ENCODE measurements around the gene SRMS. TPM values are rescaled to one million over a fixed set of nuclear protein-coding genes. Genes with fewer than 3 reads are reported as not detected.

SRMS gene
- total RNA-seq, 1 experiment from 2014 or later: 0.79 TPM

- Histone ChIP-seq H3K23me2 (ENCODE audit: insufficient read length, low read depth, low read length, poor library complexity, severe bottlenecking) (peaks cover 9% of the 10 kb centered on the region), H3K4me2 (ENCODE audit: insufficient read depth, insufficient read length, low read length) (peak overlapping the region; percentile 41), H3K9me3 (ENCODE audit: control insufficient read depth, low read depth, low read length) (no peaks in the 10 kb centered on the region), H3T11ph (ENCODE audit: low read length) (no peak overlapping the region), H3K27me3 (ENCODE audit: insufficient read depth, low read length) (no peaks in the 10 kb centered on the region), H3K4me1 (ENCODE audit: insufficient read depth, low read length) (peaks cover 2% of the 10 kb centered on the region; the same call in 1 of the 2 replicates), H2AK5ac (ENCODE audit: insufficient read length, low read length) (no peak overlapping the region), H4K5ac (ENCODE audit: insufficient read length, low read depth, low read length) (no peak overlapping the region), H2BK15ac (ENCODE audit: low read depth, low read length) (no peak overlapping the region), H2BK12ac (ENCODE audit: insufficient read length, low read depth, low read length) (no peak overlapping the region), H3K9ac (ENCODE audit: extremely low read depth, insufficient read length, low read length) (no peak overlapping the region), H3K79me2 (ENCODE audit: insufficient read depth, low read length) (no peaks in the 10 kb centered on the region), H2BK20ac (ENCODE audit: low read depth, low read length, poor library complexity, severe bottlenecking) (no peak overlapping the region), H2BK120ac (ENCODE audit: low read depth, low read length, poor library complexity, severe bottlenecking) (no peak overlapping the region), H3K23ac (ENCODE audit: insufficient read length, low read depth, low read length) (no peak overlapping the region), H2AFZ (ENCODE audit: low read length) (no peak overlapping the region), H3K14ac (ENCODE audit: insufficient read depth, low read length) (no peak overlapping the region), H4K8ac (replicated peaks; ENCODE audit: insufficient read length, low read depth, low read length) (no peak overlapping the region), H3K18ac (ENCODE audit: insufficient read length, low read depth, low read length) (no peak overlapping the region), H3K27ac (ENCODE audit: insufficient read length, low read depth, low read length) (no peak overlapping the region), H4K91ac (ENCODE audit: insufficient read length, low read depth, low read length) (no peak overlapping the region), H3K79me1 (ENCODE audit: insufficient read depth, low read depth, low read length, poor library complexity, severe bottlenecking) (no peaks in the 10 kb centered on the region), H4K20me1 (ENCODE audit: control insufficient read depth, insufficient read depth, insufficient read length) (peaks cover 3% of the 10 kb centered on the region), H2BK5ac (ENCODE audit: insufficient read length, low read length) (no peak overlapping the region), H3K4ac (ENCODE audit: low read depth, low read length) (no peak overlapping the region), H3K56ac (ENCODE audit: insufficient read length, low read depth, low read length) (no peak overlapping the region)
- no peaks in the 10 kb centered on the region for H3K9me3 Mint-ChIP-seq
- peak overlapping the region; percentile 49 to 62; a peak in 4 of 5 replicates for H3K4me3 Mint-ChIP-seq
- TF ChIP-seq CTCF (conservative IDR thresholded peaks at IDR 0.05): no peak
- peak; percentile 59 for DNase-seq
- peaks cover 22 to 38% of the 10 kb centered on the region in 2 experiments for H3K4me1 Mint-ChIP-seq
- H3K36me3 Mint-ChIP-seq (ENCODE audit: insufficient read depth in 1 of 3, low read depth in 3 of 3): peaks cover 0 to 3% (median 2%) of the 10 kb centered on the region in 3 experiments; a peak in 3 of 7 replicates
- peak overlapping the region; percentile 89 to 96 (median 93); a peak in 5 of 7 replicates for H3K27ac Mint-ChIP-seq
- no CpG with 5 or more reads among the region's 15 CpGs for whole genome bisulfite sequencing (ENCODE audit: extremely low coverage, insufficient read length, low lambda C conversion rate)
- no peaks in the 10 kb centered on the region; the same call in 1 of the 2 replicates for H3K27me3 Mint-ChIP-seq (ENCODE audit: low read depth)
These were observed 5.1 kb upstream of the SRMS start for GRCh38 chr20:63552481-63553249.

Measured in H9 (cell line).